NAMALWA (cell line): ENCODE data around the gene ACOT7.
"Not testable (repeated sequence)": the region's sequence is repeated elsewhere in the genome, so short reads cannot be mapped to it uniquely, and the experiment has no call there.

Experiments used
- DNase-seq: peaks from one replicate; pipeline ENCODE4 v3.0.0-alpha.2; 2015; ENCODE audit warnings: low spot score

The ACOT7 gene, protein sequence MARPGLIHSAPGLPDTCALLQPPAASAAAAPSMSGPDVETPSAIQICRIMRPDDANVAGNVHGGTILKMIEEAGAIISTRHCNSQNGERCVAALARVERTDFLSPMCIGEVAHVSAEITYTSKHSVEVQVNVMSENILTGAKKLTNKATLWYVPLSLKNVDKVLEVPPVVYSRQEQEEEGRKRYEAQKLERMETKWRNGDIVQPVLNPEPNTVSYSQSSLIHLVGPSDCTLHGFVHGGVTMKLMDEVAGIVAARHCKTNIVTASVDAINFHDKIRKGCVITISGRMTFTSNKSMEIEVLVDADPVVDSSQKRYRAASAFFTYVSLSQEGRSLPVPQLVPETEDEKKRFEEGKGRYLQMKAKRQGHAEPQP

DNA sequence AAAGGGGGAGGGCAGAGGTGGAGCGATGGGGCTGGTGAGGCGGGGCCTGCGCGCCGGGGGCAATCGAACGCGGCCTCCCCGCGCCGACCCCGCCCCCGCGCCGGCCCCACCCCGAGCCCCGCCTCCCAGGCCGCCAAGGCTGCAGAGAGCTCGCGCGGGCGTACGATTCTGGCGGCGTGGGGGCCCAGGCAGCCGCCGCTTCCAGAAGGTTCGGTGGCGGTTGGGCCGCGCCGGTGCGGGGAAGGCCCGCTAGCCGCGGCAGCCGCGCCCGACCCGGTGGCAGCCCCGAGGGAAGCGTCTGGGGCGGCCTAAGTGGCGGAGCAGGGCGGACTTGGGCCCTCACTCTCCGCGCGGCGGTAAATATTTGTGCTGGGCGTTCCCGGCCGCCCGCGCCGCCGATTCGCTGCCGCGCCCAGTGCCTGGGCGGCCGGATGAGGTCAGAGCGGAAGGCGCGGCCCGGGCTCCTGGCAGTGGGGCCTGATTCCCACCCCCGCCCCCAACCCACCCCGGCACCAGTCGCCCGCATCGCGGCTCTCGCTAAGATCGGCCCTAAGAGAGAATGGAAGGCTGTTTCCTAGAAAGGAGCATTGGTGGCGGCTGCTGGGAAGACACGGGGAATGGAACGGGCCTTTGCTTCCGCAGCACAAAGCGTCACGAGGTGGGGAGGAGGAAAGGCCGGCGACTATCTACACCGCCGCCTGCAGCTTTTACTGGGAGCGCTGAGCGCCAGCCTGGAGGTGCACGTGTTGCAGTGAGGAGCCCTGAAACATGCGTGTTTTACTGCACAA is at the start of gene ACOT7:
ACOT7 (minus strand) TSS at position 368 of the 788 bp plus-strand sequence. CDS start 368 bp downstream, outside the sequence.
- DNase-seq: peak; percentile 96

DNA sequence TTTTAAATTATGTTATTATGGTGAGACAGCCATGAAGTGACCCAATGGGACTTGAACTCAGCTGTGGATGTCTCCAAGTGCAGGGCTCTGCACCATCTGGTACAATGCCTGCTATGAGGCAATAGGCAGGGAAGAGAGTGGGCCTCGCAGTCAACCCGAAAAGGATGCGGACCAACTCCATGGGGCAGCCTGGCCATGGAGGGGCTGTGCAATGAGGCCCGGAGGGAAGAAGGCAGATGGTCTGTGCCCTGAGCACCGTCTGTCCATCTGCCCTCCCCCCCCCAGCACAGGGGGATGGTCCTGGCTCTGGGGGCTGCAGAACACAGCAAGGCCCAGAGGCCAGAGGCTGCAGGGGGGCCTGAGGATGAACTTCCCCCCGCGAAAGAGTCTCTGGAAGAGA is 48.0 kb upstream of the ACOT7 start:
- no peak for DNase-seq

GRCh38 chr1:6440198-6441126 is 46.9 kb upstream of the ACOT7 start:
- DNase-seq: no peak

DNA sequence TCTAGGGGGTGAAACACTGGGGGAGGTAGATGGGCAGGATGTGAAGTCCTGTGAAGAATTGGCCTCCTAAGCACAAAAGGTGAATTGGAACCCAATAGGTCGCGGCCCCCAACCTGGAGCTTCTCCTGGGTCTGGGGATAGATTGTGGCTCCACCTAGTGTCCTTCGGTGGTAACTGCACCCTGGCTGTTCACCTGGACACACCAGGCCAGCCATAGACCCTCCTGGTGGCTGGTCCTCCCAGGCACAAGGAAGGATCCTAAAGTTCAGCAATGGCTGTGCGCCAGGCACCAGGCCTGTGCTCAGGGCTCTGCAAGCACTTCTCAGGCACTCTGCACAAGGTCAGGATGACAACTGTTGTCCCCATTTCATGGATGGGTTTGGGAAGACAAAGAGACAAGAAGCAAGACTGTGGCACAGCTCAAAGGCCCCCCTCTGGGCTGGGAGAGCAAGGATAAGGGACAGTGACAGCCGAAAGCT is 44.5 kb upstream of the ACOT7 start:
- peak; percentile 90 for DNase-seq

GRCh38 chr1:6437012-6437700 is 43.6 kb upstream of the ACOT7 start:
- DNase-seq: not testable (repeated sequence)

GRCh38 chr1:6436277-6436676 is 42.7 kb upstream of the ACOT7 start:
- DNase-seq: not testable (repeated sequence)

DNA sequence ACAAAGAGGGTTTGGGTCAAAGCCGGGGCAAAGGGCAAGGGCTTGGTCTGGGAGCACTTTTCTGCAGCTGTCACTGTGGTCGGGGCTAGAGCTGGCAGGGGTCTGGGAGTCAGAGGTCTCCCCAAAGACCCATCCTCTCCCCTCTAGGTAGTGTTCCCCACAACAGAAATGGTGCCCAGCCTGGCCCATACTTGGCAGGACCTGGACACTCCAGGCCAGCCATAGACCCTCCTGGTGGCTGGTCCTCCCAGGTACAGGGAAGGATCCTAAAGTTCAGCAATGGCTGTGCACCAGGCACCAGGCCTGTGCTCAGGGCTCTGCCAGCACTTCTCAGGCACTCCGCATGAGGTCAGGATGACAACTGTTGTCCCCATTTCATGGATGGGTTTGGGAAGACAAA is 42.0 kb upstream of the ACOT7 start:
- no peak for DNase-seq

GRCh38 chr1:6435129-6435528 is 41.6 kb upstream of the ACOT7 start:
- no peak for DNase-seq

- DNase-seq: no peak
Measured at GRCh38 chr1:6434186-6434585, 40.6 kb upstream of the ACOT7 start.

DNA sequence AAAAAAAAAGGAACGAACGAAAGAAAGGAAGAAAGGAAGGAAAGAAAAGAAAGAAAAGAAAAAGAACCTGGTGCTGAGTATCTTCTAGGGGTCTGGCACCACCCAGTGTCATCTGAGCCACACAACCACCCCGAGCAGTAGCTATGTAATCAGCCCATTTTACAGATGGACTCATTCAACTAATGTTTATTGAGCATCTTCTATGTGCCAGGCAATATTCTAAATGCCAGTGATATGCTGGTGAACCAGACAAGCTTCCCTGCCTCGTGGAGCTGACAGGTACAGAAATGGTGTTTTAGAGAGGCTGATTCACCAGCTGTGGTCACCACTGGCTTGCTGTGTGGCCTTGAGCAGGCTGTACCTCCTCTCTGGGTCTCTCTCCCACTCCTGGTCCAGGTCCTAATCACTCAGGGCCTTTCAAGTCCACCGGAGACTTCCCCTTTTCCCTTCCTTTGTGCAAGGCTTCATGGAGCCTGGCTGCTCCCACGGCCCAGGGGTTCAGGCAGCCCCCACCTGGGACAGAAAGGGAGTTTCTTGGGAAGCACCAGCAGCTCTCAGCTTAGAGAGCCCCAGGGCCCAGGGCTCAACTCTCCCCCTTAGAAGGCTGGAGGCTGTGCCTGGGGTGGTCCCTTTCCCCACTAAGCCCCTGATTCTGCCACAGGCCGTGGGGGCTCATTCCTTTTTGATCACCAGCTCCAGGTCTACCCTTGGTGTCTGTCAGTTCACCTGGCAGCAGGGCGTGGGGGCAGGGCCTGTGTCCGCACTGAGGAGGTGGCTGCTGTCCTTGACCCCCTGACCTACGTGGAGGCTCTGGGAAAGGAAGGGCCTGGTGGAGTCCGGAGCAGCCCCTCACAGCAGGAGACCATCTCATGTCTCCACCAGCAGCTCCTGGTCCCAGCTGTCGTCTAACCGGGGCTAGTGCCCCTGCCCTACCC is 38.3 kb upstream of the ACOT7 start:
- not testable (repeated sequence) for DNase-seq

GRCh38 chr1:6429660-6430411 is 36.3 kb upstream of the ACOT7 start:
- DNase-seq: not testable (repeated sequence)

DNA sequence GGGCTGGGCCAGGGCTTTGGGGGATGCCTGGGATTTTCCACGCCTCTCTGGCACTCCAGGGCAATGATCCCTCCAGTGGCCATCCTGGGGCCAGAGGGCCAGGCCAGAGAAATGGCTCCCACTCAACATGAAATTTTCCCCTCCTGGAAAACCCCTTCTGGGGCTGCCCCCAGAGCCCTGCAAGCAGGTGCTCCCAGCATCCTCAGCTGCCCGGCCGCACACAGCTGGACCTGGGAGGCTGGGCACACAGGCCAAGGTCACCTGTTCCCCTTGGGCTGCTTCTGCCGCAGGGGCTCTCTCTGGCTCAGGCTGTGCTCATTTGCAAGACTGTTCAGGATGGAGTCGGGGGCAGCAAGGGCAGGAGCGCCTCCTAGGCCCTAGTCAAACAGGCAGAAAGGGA is 34.9 kb upstream of the ACOT7 start:
- DNase-seq: not testable (repeated sequence)

GRCh38 chr1:6427441-6428390 is 34.1 kb upstream of the ACOT7 start:
- DNase-seq: no peak

DNA sequence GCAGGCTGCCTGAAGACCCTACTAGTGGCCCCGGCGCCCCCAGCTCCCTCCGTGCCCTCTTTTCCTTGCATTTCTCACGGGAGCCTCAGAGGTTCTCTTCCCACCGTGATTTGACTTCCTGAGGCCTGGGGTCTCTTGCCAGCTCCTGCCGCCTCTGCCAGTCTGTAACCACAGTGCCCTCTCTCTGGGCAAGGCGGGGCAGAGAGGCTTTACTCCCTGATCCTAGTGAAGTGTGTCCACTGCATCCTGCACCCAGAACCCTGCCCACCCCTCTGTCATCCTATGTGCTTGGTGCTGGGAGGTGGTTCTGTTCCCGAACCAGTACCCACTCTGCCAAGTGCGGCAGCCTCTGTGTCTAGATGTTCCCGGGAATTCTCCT is 33.4 kb upstream of the ACOT7 start:
- DNase-seq: no peak

DNA sequence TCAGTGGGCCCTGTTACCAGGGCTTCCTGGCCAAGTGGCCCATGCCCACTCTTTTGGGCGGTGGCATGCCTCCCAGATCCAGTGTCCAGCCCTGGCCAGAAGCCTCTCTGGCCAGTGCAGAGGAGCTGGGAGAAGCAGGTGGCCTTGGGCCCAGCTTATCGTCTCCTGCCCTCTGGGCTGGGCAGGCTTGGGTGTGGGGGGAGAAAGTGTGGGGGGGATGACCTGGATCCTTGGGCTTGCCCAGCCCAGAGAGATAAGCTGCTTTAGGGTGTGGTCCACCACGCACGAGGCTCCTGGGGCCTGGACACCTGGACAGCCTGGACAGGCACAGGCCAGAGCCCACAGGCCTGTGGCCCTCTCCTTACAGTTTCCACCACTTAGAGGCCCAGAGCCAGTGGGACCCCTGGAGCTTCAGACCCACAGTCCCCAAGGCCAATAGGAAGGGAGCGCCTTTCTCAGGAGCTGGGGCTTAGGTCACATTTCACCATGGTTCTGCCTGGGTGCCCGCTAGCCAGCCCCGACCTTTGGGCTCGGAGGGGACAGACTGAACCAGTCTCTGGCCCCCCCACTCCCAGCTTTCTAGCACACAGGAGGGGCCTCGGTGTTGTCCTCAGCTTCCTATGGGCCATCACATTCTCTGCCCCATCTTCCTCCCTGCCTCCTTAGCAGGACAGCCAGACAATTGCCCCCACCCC is 32.9 kb upstream of the ACOT7 start:
- no peak for DNase-seq

- no peak for DNase-seq
Measured at GRCh38 chr1:6425658-6426057, 32.1 kb upstream of the ACOT7 start.
